Activated CD8-positive, alpha-beta T cell treated with anti-CD3 and anti-CD28 coated beads, Interleukin-2, amount 10 ng/mL, durations not matched to agents 7 days and 5 days (primary cell): ENCODE measurements around the gene INHBE. TPM values are rescaled to one million over a fixed set of nuclear protein-coding genes. Genes with fewer than 3 reads are reported as not detected.

ENCODE experiments used
- ATAC-seq: fragments of 150-1000 bp; cut with Tn5 transposase; one replicate; pipeline ENCODE4 v1.10.0; 2021; ENCODE audit warnings: moderate library complexity
- CTCF ChIA-PET: fragments of 350-600 bp; sonication (Branson Sonifier 250); formaldehyde crosslinking; loops from one replicate; lab custom pipeline; 2021; ENCODE audit warnings: antibody characterized with exemption; lab: Charles Lee
- POLR2A ChIA-PET: fragments of 350-600 bp; sonication (Branson Sonifier 250); formaldehyde crosslinking; loops from one replicate; lab custom pipeline; 2021; ENCODE audit warnings: antibody characterized with exemption; lab: Charles Lee
- DNase-seq: peaks from one replicate; pipeline ENCODE4 v3.0.0-alpha.2; 2020
- H3K27ac Mint-ChIP-seq: one replicate; pipeline ENCODE4 v1.8.0; 2021; ENCODE audit warnings: mild to moderate bottlenecking, mixed read lengths
- H3K27me3 Mint-ChIP-seq: one replicate; pipeline ENCODE4 v1.8.0; 2021; ENCODE audit warnings: low read depth, mixed read lengths
- H3K36me3 Mint-ChIP-seq: one replicate; pipeline ENCODE4 v1.8.0; 2021; ENCODE audit warnings: low read depth, mixed read lengths
- H3K4me1 Mint-ChIP-seq: one replicate; pipeline ENCODE4 v1.8.0; 2021; ENCODE audit warnings: low read depth, mixed read lengths
- H3K4me3 Mint-ChIP-seq: one replicate; pipeline ENCODE4 v1.8.0; 2021; ENCODE audit warnings: mild to moderate bottlenecking, mixed read lengths
- H3K9me3 Mint-ChIP-seq: one replicate; pipeline ENCODE4 v1.8.0; 2022; ENCODE audit warnings: mixed read lengths; ENCODE audit not compliant: insufficient read depth
- total RNA-seq, 2 experiments: library from RNA; stranded (reverse); gene quantifications; one replicate each; pipeline ENCODE4 v1.2.3, GENCODE V29; 2021

INHBE gene
- total RNA-seq, 2 experiments from 2014 or later = not detected

DNA sequence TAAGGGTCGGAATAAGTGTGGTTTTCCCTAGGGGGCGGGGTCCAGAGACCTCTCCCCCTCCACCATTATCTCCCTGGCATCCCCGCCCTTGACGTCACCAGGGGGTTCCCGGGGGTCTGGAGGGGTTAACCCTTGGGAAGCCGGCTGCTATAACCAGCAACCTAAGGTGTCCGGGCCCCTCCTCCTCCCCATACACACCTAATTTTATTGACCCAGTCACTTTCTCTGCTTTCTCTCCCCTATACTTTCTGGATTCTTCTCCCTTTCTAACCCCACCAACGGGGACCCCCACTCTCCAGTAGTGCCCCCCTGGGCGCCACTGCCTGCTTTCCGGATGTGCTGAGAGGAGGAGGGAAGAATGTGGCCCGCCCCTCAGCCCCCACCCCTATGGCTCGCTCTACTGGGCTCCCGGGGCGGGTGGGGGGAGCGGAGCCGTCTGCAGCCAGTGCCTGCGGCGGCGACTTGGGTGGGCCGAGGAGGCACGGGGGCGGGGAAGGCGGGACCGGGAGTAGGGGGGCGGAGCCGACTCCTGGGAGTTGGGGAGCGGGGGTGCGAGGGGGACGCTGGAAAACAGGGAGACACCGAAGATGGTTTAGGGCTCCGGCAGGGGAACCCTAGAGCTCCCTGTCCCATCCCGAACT lies 6.3 kb downstream of the INHBE start:
- H3K27ac Mint-ChIP-seq = peak overlapping the region; percentile 69
- H3K9me3 Mint-ChIP-seq = no peaks in the 10 kb centered on the region
- H3K36me3 Mint-ChIP-seq = no peaks in the 10 kb centered on the region
- H3K4me3 Mint-ChIP-seq = peak overlapping the region; percentile 83
- CTCF ChIA-PET = interaction anchor here (0.8 to 3.1 kb wide), 12 partner anchors 9 to 219 kb away, joined by 3 to 57 read pairs (median 3); partner anchors contain the start of genes ARHGAP9 and INHBC
- peaks cover 62% of the 10 kb centered on the region for H3K4me1 Mint-ChIP-seq
- H3K27me3 Mint-ChIP-seq = peaks cover 9% of the 10 kb centered on the region
- POLR2A ChIA-PET = interaction anchor here (0.6 to 6.7 kb wide), 3 partner anchors 10 to 22 kb away, joined by 3 to 74 read pairs (median 11); partner anchors contain the start of gene ARHGAP9
- peak; percentile 51 for DNase-seq
- no peak for ATAC-seq

DNA sequence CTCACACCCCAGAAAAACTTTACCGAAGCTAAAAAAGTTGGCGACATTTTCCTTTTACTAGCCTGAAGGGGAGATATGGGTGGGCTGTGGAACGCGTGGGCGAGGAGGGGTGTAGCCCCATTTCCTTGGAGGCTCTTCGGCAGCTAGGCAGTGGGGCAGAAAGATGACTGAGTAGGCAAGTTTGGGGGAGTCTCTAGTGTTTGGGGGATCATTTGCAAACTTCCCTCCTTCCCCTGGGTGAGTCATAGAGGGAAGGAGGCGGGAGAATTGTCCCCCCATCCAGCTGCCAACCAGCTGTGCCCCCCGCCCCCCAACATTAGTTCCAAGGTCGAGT lies 6.8 kb downstream of the INHBE start:
- Mint-ChIP-seq H3K9me3 (no peaks in the 10 kb centered on the region), H3K27ac (peak overlapping the region; percentile 69), H3K4me3 (peak overlapping the region; percentile 83), H3K36me3 (peaks cover 1% of the 10 kb centered on the region), H3K4me1 (peaks cover 60% of the 10 kb centered on the region), H3K27me3 (peaks cover 9% of the 10 kb centered on the region)
- DNase-seq (no peak), ATAC-seq (no peak)
- ChIA-PET POLR2A (interaction anchor here (3.4 to 6.7 kb wide), 2 partner anchors 10 to 16 kb away, joined by 11 to 74 read pairs; partner anchors contain the start of gene ARHGAP9), CTCF (interaction anchor here (0.9 to 3.1 kb wide), 14 partner anchors 9 to 248 kb away, joined by 3 to 57 read pairs (median 3); partner anchors contain the start of genes ARHGAP9 and INHBC)

DNA sequence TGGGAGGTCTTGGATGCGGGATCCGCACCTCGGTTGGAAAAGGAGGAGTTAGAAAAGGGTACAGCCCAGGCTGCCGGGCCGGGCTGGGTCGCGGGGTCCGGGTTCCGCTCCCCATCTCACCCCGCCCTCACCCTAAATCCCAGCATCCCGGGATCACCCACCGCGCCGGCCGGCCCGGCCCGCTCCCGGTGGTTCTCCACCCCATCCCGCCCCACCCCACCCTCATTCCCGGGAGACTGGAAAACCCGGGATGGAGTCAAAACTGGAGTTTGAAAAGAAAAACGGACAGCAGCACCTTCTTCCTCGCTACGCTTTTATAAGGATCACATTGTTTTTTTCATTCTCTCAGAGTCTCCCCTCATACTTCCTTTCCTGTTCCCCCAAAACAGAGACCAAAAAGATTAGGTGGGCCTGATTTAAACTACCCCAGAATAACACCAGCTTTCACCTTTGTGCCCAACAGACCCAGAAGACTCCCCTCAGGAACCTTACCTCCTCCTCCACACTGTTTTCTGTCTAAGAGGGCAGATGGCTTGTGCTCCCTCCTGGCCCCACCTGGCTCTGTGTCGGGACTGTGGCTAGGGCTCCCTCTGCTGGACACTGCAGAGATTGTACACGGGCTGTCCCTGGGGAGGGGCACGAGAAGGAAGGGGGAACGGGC lies 7.3 kb downstream of the INHBE start:
- ATAC-seq (peak; percentile 78), DNase-seq (peak; percentile 94)
- CTCF ChIA-PET = interaction anchor here (0.9 to 3.1 kb wide), 16 partner anchors 10 to 249 kb away, joined by 3 to 57 read pairs (median 3); partner anchors contain the start of genes ARHGAP9 and INHBC
- H3K27ac Mint-ChIP-seq = peak overlapping the region; percentile 80
- peak overlapping the region; percentile 83 for H3K4me3 Mint-ChIP-seq
- H3K9me3 Mint-ChIP-seq = no peaks in the 10 kb centered on the region
- H3K36me3 Mint-ChIP-seq = peaks cover 6% of the 10 kb centered on the region
- POLR2A ChIA-PET = interaction anchor here (1.2 to 6.7 kb wide), 3 partner anchors 9 to 16 kb away, joined by 4 to 74 read pairs (median 11); partner anchors contain the start of gene ARHGAP9
- peaks cover 63% of the 10 kb centered on the region for H3K4me1 Mint-ChIP-seq
- peaks cover 9% of the 10 kb centered on the region for H3K27me3 Mint-ChIP-seq

- H3K4me1 Mint-ChIP-seq = peaks cover 62% of the 10 kb centered on the region
- H3K4me3 Mint-ChIP-seq = peak overlapping the region; percentile 83
- no peaks in the 10 kb centered on the region for H3K9me3 Mint-ChIP-seq
- peaks cover 11% of the 10 kb centered on the region for H3K36me3 Mint-ChIP-seq
- POLR2A ChIA-PET = interaction anchor here (1.2 to 6.7 kb wide), 3 partner anchors 9 to 15 kb away, joined by 4 to 74 read pairs (median 11); partner anchors contain the start of gene ARHGAP9
- ATAC-seq (no peak), DNase-seq (no peak)
- peak overlapping the region; percentile 80 for H3K27ac Mint-ChIP-seq
- CTCF ChIA-PET = interaction anchor here (0.9 to 3.1 kb wide), 11 partner anchors 10 to 249 kb away, joined by 3 to 57 read pairs (median 3); partner anchors contain the start of gene ARHGAP9
- peaks cover 9% of the 10 kb centered on the region for H3K27me3 Mint-ChIP-seq
These were observed 7.8 kb downstream of the INHBE start for GRCh38 chr12:57462912-57463253.

DNA sequence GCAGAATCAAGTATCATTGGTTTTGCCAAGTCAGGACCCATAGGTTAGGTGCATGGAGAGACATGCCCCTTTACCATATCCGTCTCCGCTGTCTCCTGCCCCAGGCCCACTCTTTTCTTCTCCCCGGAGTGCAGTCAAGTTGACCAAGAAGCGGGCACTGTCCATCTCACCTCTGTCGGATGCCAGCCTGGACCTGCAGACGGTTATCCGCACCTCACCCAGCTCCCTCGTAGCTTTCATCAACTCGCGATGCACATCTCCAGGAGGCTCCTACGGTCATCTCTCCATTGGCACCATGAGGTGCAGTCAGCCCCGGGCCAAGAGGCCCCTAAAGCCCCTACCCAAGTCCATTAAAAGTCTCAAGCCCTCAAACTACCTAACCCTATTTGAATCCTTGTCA lies 9.5 kb downstream of the INHBE start:
- no peaks in the 10 kb centered on the region for H3K9me3 Mint-ChIP-seq
- ChIA-PET CTCF (interaction anchor here (2.3 kb wide), 1 partner anchor 9 kb away, joined by 8 read pairs; the partner anchor contains the start of gene INHBE), POLR2A (interaction anchor here (2.4 kb wide), 1 partner anchor 13 kb away, joined by 11 read pairs; no protein-coding TSS in a partner anchor)
- H3K27me3 Mint-ChIP-seq = peaks cover 9% of the 10 kb centered on the region
- peaks cover 50% of the 10 kb centered on the region for H3K4me1 Mint-ChIP-seq
- no peak overlapping the region for H3K4me3 Mint-ChIP-seq
- DNase-seq (no peak), ATAC-seq (no peak)
- H3K36me3 Mint-ChIP-seq = peaks cover 25% of the 10 kb centered on the region
- no peak overlapping the region for H3K27ac Mint-ChIP-seq

DNA sequence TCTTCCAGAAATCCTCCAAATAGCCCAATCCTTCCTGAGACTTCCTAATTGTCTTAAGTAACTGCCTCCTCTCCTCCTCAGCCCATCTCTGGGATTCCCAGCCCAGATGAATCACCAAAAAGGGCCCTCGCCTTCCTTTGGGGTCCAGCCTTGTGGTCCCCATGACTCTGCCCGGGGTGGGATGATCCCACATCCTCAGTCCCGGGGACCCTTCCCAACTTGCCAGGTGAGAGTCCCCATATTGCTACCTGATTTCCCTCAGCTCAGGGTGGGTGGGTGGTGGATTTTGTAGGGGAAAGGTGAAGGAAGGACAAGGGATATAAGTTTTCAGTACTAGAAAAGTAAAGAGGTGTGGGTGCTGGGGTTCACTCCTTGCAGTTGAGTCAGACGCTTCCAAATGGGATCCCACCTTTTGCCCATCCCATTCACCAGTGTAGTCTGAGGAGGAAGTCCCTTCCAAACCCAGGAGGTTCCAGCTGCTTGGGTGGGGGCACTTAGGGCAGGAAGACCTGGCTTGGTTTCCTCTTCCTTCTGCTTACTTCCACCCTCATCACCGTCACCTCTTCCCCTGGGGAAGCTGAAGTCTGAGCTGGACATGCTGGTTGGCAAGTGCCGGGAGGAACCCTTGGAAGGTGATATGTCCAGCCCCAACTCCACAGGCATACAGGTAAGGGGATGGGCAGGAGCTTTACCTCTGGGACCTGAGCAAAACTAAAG lies 10.1 kb downstream of the INHBE start:
- H3K4me1 Mint-ChIP-seq = peaks cover 49% of the 10 kb centered on the region
- H3K27ac Mint-ChIP-seq = peak overlapping the region; percentile 13
- H3K4me3 Mint-ChIP-seq = no peak overlapping the region
- CTCF ChIA-PET = interaction anchor here (2.1 to 2.3 kb wide), 2 partner anchors 10 to 12 kb away, joined by 8 to 14 read pairs; partner anchors contain the start of gene INHBE
- peaks cover 29% of the 10 kb centered on the region for H3K36me3 Mint-ChIP-seq
- DNase-seq = no peak
- no peaks in the 10 kb centered on the region for H3K9me3 Mint-ChIP-seq
- POLR2A ChIA-PET = interaction anchor here (0.8 to 2.4 kb wide), 4 partner anchors 10 to 245 kb away, joined by 3 to 11 read pairs (median 4); partner anchors contain the start of gene DDIT3
- H3K27me3 Mint-ChIP-seq = peaks cover 8% of the 10 kb centered on the region
- ATAC-seq = no peak

DNA sequence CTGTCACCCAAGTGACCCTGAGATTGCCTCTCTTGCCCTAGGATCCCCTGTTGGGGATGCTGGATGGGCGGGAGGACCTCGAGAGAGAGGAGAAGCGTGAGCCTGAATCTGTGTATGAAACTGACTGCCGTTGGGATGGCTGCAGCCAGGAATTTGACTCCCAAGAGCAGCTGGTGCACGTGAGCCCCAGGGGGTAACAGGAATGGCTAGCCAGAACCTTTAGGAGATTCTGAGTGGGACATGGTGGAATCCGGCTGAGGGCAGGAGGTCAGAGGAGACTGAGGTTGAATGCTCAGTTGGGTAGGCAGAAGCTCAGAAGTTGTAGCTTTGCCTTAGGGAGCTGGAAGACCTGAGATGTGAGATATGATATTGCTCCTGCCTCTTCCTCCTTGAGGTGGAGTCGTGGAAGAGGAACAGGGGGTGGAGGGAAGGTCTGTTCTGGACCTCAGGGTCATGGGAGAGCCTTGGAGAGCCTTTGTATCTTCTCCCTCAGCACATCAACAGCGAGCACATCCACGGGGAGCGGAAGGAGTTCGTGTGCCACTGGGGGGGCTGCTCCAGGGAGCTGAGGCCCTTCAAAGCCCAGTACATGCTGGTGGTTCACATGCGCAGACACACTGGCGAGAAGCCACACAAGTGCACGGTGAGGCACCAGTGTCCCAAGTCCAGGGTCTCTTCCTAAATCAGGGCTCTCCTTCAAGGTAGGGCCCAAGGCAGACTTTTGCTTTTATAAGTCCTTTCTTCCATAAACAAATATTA lies 10.8 kb downstream of the INHBE start:
- DNase-seq = no peak
- ChIA-PET CTCF (interaction anchor here (0.8 to 2.3 kb wide), 4 partner anchors 8 to 14 kb away, joined by 3 to 14 read pairs (median 6); partner anchors contain the start of gene INHBE), POLR2A (interaction anchor here (0.6 to 2.4 kb wide), 6 partner anchors 9 to 1120 kb away, joined by 3 to 11 read pairs (median 3); partner anchors contain the start of gene DDIT3)
- Mint-ChIP-seq H3K4me1 (peaks cover 44% of the 10 kb centered on the region), H3K27ac (peak overlapping the region; percentile 5), H3K4me3 (no peak overlapping the region), H3K27me3 (peaks cover 3% of the 10 kb centered on the region), H3K9me3 (no peaks in the 10 kb centered on the region), H3K36me3 (peaks cover 33% of the 10 kb centered on the region)
- ATAC-seq = no peak

GRCh38 chr12:57467212-57467874 lies 12.2 kb downstream of the INHBE start:
- peaks cover 45% of the 10 kb centered on the region for H3K36me3 Mint-ChIP-seq
- H3K9me3 Mint-ChIP-seq = no peaks in the 10 kb centered on the region
- peak overlapping the region; percentile 39 for H3K27ac Mint-ChIP-seq
- POLR2A ChIA-PET = interaction anchor here (1.5 kb wide), 1 partner anchor 10 kb away, joined by 3 read pairs; no protein-coding TSS in a partner anchor
- H3K4me3 Mint-ChIP-seq = no peak overlapping the region
- no peak for DNase-seq
- H3K4me1 Mint-ChIP-seq = peaks cover 45% of the 10 kb centered on the region
- CTCF ChIA-PET = interaction anchor here (0.9 to 2.1 kb wide), 2 partner anchors 9 kb away, joined by 3 to 14 read pairs; no protein-coding TSS in a partner anchor
- no peak for ATAC-seq
- H3K27me3 Mint-ChIP-seq = no peaks in the 10 kb centered on the region

- ATAC-seq (no peak), DNase-seq (no peak)
- ChIA-PET CTCF (interaction anchor here (5.2 kb wide), 1 partner anchor 9 kb away, joined by 23 read pairs; the partner anchor contains the start of gene GLI1), POLR2A (interaction anchor here (1.5 kb wide), 1 partner anchor 9 kb away, joined by 3 read pairs; no protein-coding TSS in a partner anchor)
- Mint-ChIP-seq H3K4me1 (peaks cover 45% of the 10 kb centered on the region), H3K4me3 (no peak overlapping the region), H3K36me3 (peaks cover 50% of the 10 kb centered on the region), H3K9me3 (no peaks in the 10 kb centered on the region), H3K27ac (no peak overlapping the region), H3K27me3 (no peaks in the 10 kb centered on the region)
These were observed 12.8 kb downstream of the INHBE start for GRCh38 chr12:57467915-57468314.
